Measurements from ENCODE around the gene IMPACT. TPM values are rescaled to one million over a fixed set of nuclear protein-coding genes. Genes with fewer than 3 reads are reported as not detected.

Gene IMPACT
- total RNA-seq, 2 donors from 2014 or later, result 44.0 to 59.2 TPM

GRCh38 chr18:24488824-24489493, 62.5 kb downstream of the IMPACT start:
- Mint-ChIP-seq H3K4me1 (peaks cover 3% of the 10 kb centered on the region), H3K36me3 (ENCODE audit: low read depth) (no peaks in the 10 kb centered on the region), H3K4me3 (no peak overlapping the region), H3K27ac (no peak overlapping the region), H3K27me3 (ENCODE audit: insufficient read depth) (no peaks in the 10 kb centered on the region), H3K9me3 (no peaks in the 10 kb centered on the region)
- WGBS, 2 experiments (ENCODE audit: insufficient coverage in 1 of 2, insufficient read length in 1 of 2), result 73 to 80% methylated on average over 1 to 5 of the region's 7 CpGs
- Histone ChIP-seq H3K27ac (ENCODE audit: low read depth, low read length) (no peak overlapping the region), H3K4me1 (ENCODE audit: control insufficient read depth, insufficient read depth, low read length) (no peaks in the 10 kb centered on the region), H3K27me3 (ENCODE audit: control insufficient read depth, insufficient read depth, low read length, poor library complexity, severe bottlenecking) (no peaks in the 10 kb centered on the region), H3K4me3 (ENCODE audit: low read length) (no peak overlapping the region), H3K9ac (ENCODE audit: extremely low read depth, low read length, poor library complexity, severe bottlenecking) (no peak overlapping the region), H3K36me3 (ENCODE audit: control insufficient read depth, insufficient read depth, low read length) (no peaks in the 10 kb centered on the region), H3K9me3 (ENCODE audit: control insufficient read depth, low read length) (peaks cover 5% of the 10 kb centered on the region)
- no peak for DNase-seq
- TF ChIP-seq CTCF (conservative IDR thresholded peaks at IDR 0.05), result peak; percentile 83

GRCh38 chr18:24490539-24490938, 64.1 kb downstream of the IMPACT start:
- H3K4me1 Mint-ChIP-seq, result peaks cover 2% of the 10 kb centered on the region
- 82 to 84% methylated on average over 4 of the region's 4 CpGs for WGBS, 2 experiments (ENCODE audit: insufficient coverage in 1 of 2, insufficient read length in 1 of 2)
- peaks cover 7% of the 10 kb centered on the region for H3K9me3 ChIP-seq (ENCODE audit: control insufficient read depth, low read length)
- no peaks in the 10 kb centered on the region for H3K27me3 ChIP-seq (ENCODE audit: control insufficient read depth, insufficient read depth, low read length, poor library complexity, severe bottlenecking)
- DNase-seq, result no peak
- H3K36me3 ChIP-seq (ENCODE audit: control insufficient read depth, insufficient read depth, low read length), result no peaks in the 10 kb centered on the region
- no peaks in the 10 kb centered on the region for H3K4me1 ChIP-seq (ENCODE audit: control insufficient read depth, insufficient read depth, low read length)
- no peak overlapping the region for H3K27ac Mint-ChIP-seq
- H3K27ac ChIP-seq (ENCODE audit: low read depth, low read length), result no peak overlapping the region
- no peak overlapping the region for H3K9ac ChIP-seq (ENCODE audit: extremely low read depth, low read length, poor library complexity, severe bottlenecking)
- no peaks in the 10 kb centered on the region for H3K9me3 Mint-ChIP-seq
- H3K27me3 Mint-ChIP-seq (ENCODE audit: insufficient read depth), result no peaks in the 10 kb centered on the region
- H3K4me3 Mint-ChIP-seq, result no peak overlapping the region
- TF ChIP-seq CTCF (conservative IDR thresholded peaks at IDR 0.05), result no peak
- no peak overlapping the region for H3K4me3 ChIP-seq (ENCODE audit: low read length)
- H3K36me3 Mint-ChIP-seq (ENCODE audit: low read depth), result no peaks in the 10 kb centered on the region

GRCh38 chr18:24491927-24492834, 65.7 kb downstream of the IMPACT start:
- Histone ChIP-seq H3K9ac (ENCODE audit: extremely low read depth, low read length, poor library complexity, severe bottlenecking) (no peak overlapping the region), H3K9me3 (ENCODE audit: control insufficient read depth, low read length) (peaks cover 7% of the 10 kb centered on the region), H3K27me3 (ENCODE audit: control insufficient read depth, insufficient read depth, low read length, poor library complexity, severe bottlenecking) (no peaks in the 10 kb centered on the region), H3K27ac (ENCODE audit: low read depth, low read length) (peak overlapping the region; percentile 3), H3K4me3 (ENCODE audit: low read length) (no peak overlapping the region), H3K4me1 (ENCODE audit: control insufficient read depth, insufficient read depth, low read length) (no peaks in the 10 kb centered on the region), H3K36me3 (ENCODE audit: control insufficient read depth, insufficient read depth, low read length) (no peaks in the 10 kb centered on the region)
- no peak for DNase-seq
- no peaks in the 10 kb centered on the region for H3K9me3 Mint-ChIP-seq
- WGBS, 2 experiments (ENCODE audit: insufficient coverage in 1 of 2, insufficient read length in 1 of 2), result 87 to 94% methylated on average over 16 to 21 of the region's 21 CpGs
- H3K36me3 Mint-ChIP-seq (ENCODE audit: low read depth), result no peaks in the 10 kb centered on the region
- H3K4me1 Mint-ChIP-seq, result no peaks in the 10 kb centered on the region
- H3K27me3 Mint-ChIP-seq (ENCODE audit: insufficient read depth), result no peaks in the 10 kb centered on the region
- H3K27ac Mint-ChIP-seq, result no peak overlapping the region
- no peak for TF ChIP-seq CTCF (conservative IDR thresholded peaks at IDR 0.05)
- H3K4me3 Mint-ChIP-seq, result no peak overlapping the region
